Kidney capillary endothelial cell (primary cell): ENCODE measurements around the gene DSE.

Experiments
- DNase-seq: peaks from one replicate; pipeline ENCODE4 v3.0.0-alpha.2; 2018; ENCODE audit warnings: low spot score

The DSE gene

DNA sequence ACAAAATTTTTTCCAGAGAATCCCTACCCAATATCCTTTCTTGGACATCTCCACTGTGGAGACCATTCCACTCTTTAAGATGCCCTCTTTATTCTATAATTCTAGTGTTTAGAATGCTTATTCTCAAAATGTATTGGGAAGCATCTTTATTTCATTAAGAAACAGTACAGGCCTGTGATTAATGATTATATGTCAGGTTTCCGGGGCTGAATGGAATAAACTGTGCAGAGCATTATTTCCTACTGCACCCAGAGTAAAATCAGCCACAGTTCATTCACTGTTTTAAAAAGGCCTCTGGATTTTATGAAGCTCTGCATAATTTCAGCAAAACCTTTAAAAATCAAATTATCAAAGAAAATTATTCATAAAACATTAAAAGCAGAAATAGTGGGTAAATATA is 42.6 kb downstream of the DSE start:
- DNase-seq = no peak

DNA sequence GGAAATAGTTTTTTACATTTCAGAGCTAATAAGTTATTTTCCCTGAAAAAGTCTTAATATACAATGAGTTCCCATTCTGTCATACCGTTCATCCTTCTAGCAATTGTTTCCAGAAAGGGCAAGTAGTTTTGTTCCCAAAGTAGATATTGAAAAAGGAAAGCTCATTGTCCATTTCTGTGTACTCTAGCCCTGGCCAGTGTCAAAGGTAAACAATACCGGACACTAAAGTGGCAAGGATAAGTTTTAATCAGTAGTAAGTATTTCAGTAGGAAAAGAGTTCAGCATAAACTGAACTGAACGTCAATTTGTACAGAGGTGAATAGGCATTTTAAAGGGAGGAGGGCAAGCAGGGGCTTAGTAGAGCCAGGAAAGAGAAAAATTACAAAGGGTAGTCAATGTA is 46.9 kb downstream of the DSE start:
- DNase-seq = no peak

DNA sequence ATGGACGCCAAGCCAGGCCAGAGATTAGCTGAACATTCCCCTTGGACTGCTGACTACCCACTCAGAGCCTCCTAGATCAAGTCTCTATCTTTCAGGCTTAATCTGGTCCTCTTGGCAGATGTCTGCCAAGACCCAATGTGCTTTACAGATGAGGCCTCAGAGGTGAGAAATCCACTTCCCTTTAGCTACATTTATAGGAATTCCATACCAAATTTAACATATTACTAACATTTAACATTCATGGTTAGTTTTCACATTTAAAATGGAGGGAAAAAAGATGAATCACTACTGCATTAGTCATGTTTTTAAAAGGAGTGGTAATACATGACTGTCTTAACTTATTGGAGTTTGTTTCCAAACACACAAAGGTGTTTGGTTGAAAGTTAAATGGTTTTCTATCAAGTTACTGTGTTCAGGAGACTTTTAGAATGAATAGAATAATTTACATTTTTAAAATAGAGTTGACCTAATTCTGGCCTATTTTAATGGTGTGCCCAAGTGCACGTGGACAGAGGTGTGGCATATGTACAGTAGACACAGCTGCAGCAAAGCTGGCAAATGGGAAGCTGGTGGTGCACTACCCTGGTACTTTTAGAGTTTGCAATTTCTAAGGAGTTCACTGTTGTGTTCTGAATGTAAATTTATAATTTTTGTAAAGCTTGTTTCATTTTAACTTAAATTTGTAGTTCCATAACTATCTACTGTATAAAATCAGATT is 48.5 kb downstream of the DSE start:
- DNase-seq = no peak

DNA sequence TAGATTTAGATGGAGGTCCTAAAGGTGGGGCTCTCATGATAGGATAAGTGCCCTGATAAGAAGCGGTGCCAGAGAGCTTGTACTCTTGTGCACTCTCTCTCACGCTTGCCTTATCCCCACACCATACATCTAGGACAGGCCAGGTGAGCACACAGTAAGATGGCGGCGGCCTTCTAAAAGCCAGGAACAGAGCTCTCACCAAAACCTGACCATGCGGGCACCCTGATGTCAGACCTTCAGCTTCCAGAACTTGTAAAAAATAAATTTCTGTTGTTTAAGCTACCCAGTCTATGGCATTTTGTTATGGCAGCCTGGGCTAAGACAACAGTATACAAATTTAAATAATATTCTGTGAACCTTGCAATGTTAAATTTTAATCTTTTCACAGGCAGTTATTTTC is 49.6 kb downstream of the DSE start:
- DNase-seq = no peak

DNA sequence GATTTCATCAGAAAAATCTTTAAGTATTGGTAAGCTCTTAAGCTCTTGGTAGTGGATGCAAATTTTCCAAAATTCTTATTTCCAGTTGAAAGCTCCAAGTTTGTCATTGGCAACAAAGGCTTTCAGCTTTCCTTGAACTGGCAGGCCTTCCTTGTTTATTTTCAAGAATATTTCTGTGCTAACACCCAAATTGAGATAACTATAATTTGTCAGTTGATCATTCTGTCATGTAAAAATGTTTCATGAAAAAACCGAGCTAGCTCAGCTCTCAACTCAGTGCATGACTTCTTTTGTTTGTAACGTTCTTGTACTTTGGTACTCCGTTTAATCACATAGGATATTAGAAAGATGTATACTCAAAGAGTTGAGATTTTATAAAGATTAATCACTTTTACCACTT is 51.5 kb downstream of the DSE start:
- no peak for DNase-seq

DNA sequence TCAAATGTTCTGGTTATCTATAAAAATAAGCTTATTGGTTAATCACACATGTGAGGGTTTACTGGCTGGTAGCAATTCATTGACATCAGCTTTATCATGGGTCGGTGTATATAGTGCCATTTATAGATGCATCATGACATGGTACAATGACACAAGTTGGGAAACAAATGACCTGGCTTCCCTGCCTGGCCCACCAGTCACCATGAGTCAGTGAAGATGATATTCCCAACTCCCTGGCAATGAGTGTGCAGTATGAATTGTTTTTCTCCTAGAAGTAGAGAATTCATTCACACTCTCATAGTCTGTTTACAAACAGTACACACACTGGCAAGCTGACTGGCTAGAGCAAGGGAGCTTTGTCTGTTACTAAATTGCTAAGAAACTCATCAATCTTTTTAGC is 53.3 kb downstream of the DSE start:
- peak; percentile 72 for DNase-seq

DNA sequence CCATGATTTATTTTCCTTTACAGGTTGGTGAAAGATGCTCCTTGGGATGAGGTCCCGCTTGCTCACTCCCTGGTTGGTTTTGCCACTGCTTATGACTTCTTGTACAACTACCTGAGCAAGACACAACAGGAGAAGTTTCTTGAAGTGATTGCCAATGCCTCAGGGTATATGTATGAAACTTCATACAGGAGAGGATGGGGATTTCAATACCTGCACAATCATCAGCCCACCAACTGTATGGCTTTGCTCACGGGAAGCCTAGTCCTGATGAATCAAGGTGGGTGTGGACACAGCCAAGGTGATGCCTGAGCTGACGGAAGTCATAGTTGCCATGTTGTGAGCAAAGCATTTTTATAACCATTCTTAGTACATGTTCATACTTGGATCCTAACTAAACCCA is 55.8 kb downstream of the DSE start:
- no peak for DNase-seq

DNA sequence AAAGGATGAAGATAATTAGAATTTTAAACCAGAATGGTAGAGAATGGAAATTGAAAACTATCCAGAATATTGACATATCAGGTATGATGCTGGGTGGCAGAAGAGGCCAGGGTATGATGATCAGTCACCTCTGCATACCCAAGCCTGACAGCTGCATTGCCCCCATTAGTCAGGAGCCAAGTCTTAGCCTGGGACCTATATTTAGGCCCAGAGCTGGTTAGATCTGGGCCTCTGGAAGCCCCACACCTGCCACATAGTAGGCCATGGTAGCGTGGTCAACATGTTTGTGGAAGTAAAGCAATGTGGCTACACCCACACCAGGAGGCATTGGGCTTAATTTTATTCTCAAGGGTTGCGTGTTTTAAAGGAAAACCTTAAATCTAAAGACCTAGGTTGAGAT is 58.4 kb downstream of the DSE start:
- no peak for DNase-seq

DNA sequence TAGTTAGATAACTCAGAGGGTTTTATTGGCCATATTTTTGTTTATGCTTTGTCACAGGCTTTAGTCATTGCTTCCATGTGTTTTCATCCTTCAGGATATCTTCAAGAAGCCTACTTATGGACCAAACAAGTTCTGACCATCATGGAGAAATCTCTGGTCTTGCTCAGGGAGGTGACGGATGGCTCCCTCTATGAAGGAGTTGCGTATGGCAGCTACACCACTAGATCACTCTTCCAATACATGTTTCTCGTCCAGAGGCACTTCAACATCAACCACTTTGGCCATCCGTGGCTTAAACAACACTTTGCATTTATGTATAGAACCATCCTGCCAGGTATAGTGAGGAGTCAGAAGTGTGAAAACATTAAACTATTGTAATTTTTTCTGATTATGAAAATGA is 60.1 kb downstream of the DSE start:
- DNase-seq = no peak

DNA sequence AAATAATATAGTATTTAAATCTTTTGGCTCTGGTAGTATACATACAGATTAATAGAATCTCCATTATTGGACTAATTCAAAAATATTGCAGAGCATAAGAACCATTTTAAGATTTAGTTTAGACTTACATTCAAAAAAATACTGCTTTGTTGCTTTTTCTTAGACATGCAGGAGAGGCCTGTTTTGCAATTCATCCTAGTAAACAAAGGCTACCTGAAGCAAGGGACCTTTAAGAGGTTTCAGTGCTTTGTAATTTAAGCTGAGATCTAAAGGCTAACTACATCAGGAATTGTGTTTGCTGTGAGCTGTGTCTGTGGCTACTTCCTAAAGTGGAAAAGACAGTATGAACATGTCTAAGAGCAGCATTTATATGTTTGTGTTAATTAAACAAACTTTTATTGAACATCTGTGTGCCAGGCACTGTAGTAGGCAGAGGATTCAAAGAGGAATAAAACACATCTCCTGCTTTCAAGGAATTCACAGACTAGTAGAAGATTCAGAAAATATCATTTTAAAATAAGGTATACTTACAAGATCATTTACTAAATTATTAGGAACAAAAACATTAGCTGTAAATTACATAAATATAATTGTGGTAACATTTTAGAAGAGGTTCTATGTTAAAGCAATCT is 61.3 kb downstream of the DSE start:
- DNase-seq = no peak

DNA sequence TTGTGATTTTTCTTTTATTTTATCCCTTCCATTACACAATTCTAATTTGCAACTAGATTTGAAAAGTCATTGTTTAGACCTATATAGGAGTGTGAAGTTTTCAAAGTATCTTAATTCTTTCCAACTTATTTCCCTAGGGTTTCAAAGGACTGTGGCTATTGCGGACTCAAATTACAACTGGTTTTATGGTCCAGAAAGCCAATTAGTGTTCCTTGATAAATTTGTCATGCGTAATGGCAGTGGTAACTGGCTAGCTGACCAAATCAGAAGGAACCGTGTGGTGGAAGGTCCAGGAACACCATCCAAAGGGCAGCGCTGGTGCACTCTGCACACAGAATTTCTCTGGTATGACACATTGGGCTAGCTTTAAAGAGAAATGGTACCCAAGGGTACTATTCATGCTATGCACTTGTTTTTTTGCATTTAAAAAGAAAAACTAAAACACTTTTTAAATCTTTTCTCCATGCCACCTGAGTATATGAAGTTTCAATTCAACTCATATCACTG is 62.5 kb downstream of the DSE start:
- no peak for DNase-seq

DNA sequence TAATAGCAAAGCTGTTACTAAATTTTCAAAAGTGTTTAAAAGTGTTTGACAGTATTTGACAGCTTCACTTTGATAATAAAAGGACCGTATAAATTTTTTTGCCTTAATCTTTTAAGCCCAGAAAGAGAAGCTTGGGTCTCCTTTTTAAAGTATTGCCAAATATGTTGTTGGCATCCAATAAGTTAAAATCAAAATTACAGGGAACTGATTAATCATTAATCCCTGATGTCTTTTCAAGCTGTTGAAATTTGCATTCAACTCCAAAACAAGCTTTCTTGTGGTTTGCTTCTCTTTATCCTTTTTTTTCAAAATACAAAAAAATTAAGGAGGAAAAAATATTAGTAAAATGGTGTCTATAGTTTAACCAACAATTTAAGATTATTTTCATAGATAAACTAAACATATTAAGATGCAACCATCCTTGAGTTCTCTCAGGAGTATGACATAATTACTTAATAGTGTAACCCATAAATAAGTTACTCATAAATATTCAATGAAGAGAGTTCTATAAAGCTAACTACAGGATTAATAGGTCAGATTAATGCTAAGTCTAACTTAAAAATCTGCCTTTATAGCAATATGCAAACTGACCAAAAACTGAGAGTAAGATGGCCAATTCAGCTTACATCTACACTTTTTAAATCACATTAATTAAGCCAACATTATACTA is 63.4 kb downstream of the DSE start:
- no peak for DNase-seq

DNA sequence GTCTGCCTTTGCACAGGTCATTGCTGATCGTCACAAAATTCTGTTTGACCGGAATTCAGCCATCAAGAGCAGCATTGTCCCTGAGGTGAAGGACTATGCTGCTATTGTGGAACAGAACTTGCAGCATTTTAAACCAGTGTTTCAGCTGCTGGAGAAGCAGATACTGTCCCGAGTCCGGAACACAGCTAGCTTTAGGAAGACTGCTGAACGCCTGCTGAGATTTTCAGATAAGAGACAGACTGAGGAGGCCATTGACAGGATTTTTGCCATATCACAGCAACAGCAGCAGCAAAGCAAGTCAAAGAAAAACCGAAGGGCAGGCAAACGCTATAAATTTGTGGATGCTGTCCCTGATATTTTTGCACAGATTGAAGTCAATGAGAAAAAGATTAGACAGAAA is 65.8 kb downstream of the DSE start:
- no peak for DNase-seq

DNA sequence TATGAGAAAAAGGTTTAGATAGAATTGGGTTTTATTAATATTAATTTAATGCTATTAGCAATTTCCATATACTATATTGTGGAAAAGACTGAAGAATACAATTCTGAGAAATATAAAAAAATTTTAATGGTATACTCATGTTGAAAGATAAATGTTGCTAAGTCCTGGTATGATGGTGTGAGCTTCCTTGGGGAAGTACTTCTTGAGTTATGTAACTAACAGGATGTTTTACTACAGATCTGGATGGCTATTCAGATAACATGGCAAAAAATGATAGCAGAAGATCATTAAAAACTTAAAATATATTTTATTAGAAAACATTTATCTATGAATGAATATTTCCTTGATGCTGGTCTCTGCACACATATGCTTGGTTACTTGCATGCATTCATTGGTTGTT is 66.9 kb downstream of the DSE start:
- DNase-seq = no peak

DNA sequence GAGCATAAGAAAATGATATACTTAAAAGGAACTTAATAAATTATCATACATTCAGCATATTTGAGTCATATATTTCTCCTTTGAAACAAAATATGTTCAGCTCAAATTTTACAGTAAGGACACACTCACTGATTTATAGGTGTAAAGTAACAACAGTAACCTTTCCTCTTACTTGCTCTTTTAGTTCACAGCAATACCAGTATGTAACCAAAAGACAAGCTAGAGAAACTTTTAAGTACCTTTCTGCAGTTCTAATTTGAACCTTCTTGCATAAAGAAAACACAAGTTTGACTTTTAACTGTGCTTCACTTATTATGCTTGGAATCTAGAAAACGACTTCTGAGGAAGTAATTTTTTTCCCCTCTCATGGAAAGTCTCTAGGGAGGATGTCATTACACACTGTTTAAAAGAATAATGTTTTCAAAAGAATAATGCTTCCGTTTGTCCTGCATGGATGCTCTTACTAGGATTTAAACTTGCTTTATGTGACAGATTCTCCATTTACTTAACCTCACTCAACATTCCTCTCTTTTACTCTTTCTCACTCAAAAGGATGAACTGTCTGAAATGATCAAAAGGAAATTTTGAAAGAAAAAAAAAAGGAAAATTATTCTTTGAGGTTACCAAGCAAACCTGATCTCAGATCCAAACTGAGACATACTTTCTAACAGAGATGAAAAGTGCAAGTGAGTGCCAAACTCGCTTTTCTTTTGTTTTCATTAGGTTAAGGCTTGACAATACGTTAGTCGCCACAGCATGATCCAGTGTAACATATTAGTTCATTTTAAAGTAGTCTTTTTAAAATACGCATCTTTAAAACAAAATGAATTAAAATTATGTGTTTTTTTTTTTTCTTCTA is 68.1 kb downstream of the DSE start:
- no peak for DNase-seq

DNA sequence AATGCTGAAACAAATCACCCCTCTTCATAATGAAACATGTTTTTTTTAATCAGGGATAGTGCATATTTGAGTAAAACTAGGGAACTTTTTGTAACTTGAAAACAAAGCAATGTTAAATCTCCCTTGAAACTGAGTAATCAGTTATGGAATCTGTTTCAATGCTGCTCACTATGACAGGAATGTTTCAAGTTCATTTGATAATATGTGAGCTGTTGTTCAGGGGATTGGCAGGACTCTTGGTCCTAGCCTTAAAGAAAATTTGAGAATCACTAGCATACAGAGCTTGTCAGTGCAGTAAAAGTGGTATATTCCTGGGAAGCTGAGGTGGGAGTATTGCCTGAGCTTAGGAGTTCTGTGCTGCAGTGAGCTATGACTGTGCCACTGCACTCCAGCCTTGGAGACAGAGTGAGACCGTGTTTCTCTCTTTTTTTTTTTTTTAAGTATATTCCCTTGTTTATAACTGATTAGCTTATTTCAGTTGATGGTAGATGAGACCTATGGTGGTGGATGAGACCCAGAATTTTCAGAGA is 68.8 kb downstream of the DSE start:
- DNase-seq = no peak

DNA sequence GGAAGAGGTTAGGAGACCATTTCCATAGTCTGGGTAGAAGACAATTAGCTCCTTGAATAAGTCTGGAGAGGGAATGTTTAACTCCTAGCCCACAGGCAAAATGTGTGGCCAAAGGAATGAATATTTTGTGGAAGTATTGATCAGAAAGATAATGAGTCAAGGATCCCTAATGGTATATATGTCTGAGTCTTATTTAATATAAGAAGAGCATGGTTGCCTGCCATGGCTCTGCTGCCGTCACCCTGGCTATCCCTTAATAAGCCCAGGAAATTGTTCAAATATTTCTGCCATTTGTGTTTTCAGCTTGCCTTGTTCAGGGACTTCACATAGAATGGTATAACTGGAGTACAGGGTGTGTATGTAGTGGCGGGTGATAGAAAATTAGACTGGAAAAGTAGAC is 72.4 kb downstream of the DSE start:
- no peak for DNase-seq

DNA sequence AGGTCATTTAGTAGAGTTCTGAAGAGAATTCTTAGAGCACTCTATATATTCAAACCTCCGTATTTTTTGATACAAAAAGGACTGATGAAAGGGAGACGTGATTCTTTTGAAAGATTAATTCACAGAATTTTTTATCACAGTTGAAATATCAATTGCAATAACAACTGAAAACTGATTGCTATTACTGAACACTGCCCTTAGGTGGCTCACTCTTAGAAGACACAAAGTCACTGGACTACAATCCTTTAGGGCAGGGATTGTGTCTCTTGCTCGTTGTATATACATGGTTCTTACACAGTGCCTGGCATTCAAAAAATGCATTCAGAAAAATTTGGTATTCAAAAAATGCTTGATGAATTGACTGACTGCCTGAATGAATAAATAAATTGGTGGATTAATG is 73.3 kb downstream of the DSE start:
- DNase-seq = peak; percentile 36

DNA sequence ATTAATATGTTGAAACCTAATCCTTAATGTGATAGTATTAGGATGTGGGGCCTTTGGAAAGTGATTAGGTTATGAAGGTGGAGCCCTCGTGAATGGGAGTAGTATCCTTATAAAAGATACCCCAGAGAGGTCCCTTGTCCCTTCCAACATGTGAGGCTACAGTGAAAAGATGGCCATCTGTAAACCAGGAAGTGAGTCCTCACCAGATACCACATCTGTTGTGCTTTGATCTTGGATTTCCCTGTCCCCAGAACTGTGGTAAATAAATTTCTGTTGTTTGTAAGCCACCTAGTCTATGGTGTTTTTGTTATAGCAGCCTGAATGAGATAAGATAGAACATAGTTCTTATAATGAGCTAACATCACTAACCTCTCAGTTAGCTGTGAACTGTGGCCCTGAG is 73.8 kb downstream of the DSE start:
- DNase-seq = no peak

DNA sequence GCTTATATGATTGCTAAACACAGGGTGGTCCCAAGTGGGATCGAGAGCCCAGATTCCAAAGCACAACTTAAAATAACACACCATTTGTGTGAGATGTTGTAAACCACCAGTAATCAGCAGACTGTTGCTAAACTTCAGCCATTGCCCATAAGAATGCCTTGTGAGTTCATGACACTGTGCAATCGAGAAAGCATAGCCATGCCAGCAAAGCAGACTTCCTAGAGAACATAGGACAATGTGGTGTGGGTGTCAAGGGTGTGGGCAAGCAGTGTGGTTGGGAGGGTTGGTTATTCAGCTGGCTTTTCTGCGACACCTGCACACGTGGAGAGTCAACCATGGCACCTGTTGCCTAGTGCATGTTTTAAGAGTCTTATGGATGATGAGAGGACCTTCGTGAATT is 74.4 kb downstream of the DSE start:
- DNase-seq = no peak

DNA sequence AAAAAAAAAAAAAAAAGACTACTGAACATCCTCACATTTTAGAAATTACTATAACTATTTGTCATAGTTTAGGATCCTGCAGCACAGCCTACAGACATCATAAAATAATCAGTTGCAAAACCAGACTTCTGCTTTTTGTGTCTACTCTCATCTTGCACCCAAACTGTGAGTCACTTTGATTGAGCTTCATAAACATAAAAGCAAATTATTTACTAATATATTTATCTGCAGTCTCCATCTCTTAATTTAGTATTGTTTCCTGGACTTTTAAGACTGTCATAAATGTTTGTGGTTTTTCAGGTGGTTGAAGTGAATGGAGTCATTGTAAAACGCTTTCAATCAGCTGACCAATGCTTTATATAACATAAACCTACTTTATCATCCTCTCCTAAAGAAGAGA is 75.7 kb downstream of the DSE start:
- no peak for DNase-seq

DNA sequence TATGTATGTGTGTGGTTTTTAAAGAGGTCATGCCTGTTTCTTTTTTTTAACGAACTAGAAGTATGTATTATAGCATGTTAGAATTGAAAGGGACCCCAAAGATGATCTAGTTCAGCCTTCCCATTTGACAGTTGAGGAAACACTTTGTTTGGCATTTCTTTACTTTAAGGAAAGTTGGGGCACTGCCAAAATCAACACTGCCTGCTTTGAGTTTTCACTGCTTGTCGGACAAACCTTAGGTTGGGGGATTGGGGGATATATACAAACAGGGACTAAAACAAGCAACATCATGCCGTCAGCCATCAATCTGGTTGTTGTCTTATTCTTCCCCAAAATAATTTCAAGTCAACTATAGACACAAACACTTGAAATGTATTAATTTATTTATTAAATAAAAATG is 76.3 kb downstream of the DSE start:
- DNase-seq = no peak
